Measurements from ENCODE around the gene CAPN11.
"Not testable (repeated sequence)": the region's sequence is repeated elsewhere in the genome, so short reads cannot be mapped to it uniquely, and the experiment has no call there.

Gene CAPN11

GRCh38 chr6:44230034-44230675 lies 71.5 kb downstream of the CAPN11 start:
- no peak for DNase-seq

GRCh38 chr6:44231426-44231825 lies 72.8 kb downstream of the CAPN11 start:
- DNase-seq = not testable (repeated sequence)

- DNase-seq = no peak
These were observed 74.3 kb downstream of the CAPN11 start for GRCh38 chr6:44232676-44233566.

DNA sequence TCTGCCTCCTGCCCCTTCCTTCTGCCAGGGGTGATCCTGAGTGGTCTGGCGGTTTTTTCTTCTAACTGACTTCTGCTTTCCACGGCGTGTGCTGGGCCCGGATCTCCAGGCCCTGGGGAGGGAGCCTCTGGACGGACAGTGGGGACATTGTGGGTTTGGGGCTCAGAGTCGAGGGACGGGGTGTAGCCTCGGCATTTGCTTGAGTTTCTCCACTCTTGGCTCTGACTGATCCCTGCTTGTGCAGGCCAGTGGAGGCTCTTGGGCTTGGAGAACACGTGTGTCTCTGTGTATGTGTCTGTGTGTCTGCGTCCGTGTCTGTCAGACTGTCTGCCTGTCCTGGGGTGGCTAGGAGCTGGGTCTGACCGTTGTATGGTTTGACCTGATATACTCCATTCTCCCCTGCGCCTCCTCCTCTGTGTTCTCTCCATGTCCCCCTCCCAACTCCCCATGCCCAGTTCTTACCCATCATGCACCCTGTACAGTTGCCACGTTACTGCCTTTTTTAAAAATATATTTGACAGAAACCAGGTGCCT lies 75.0 kb downstream of the CAPN11 start:
- no peak for DNase-seq
